ENCODE results near the gene ANKRD65.

ANKRD65 gene

DNA sequence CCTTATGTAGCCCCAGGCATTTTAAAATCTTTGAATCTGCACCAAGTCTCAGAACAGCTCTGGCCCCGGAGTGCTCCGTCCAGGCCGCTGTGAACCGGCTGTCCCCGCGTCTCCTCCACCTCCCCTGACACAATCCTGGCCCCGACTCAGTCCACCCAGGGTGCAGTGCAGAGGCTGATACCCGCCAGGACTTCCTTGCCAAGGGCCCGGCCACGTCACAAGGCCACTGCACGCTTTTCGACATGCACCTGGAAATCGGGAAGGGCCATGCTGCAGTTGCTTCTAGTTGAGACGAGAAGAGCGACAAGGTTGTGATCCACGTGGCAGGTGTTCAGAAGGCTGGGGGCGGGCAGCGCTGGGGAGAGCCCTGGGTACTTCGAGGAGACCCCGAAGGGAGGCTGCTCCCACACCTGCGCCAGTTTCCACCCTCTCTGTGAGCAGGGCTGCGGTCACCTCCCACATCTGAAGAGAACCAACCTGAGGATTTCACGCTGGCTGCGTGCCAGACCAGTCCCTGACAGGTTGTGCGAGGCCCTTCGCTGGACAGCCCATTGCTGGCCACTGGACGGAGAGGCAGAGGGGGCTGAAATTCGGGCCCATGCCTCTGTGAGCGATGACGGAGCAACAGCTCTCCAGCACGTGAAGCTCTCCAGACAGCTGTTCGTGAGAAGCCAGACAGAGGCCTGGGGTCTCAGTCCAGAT lies 21.1 kb upstream of the ANKRD65 start:
- FAIRE-seq (no peak), DNase-seq (ENCODE audit: low spot score) (no peak)

DNA sequence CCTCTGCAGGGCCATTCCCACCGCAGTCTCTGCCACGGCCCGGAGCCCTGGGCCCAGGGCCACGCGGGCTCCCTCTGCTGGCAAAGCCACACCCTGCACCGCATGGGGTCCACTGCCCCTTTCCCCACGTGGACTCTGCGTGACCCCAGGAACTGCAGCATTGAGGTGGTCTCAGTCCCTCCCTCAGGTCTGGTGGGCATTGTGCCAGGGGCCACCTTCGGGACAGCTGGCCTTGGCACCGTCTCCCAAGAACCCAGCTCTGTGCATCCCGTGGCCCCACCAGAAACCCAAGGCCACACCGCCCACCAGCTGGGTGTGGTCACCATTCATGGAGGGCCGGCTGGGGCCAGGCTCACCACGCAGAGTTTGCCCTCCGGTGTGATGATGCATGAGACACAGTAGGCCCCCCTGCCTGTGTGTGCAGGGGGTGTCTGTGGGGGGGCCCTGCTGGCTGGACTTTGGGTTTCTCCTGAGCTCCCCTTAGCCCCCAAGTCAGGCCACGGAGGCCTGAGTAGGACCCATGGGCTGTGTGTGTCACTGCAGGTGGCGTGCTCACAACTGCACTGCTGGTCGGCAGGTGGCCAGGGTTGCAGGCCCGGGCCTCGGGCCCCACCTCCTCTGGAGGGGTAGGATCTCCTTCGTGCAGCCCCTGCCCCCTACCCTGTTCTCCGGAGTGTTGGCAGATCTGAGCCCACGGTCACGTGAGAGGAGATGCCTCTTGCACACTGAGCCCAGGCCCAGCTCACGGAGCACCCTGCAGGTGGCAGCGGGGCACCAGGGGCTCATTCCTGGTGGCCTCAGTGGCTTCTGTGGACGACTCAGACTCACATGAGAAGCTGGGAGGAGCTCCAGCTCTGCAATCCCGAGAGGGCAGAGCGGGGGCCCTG lies 20.2 kb upstream of the ANKRD65 start:
- FAIRE-seq = no peak
- no peak for DNase-seq (ENCODE audit: low spot score)

- FAIRE-seq = no peak
- DNase-seq (ENCODE audit: low spot score) = no peak
These were observed 19.4 kb upstream of the ANKRD65 start for GRCh38 chr1:1440262-1441001.

- DNase-seq (ENCODE audit: low spot score) = no peak
- no peak for FAIRE-seq
These were observed 18.6 kb upstream of the ANKRD65 start for GRCh38 chr1:1439546-1440261.

GRCh38 chr1:1438531-1439381 lies 17.7 kb upstream of the ANKRD65 start:
- FAIRE-seq (no peak), DNase-seq (ENCODE audit: low spot score) (no peak)

GRCh38 chr1:1437904-1438376 lies 16.9 kb upstream of the ANKRD65 start:
- DNase-seq (ENCODE audit: low spot score) (peak; percentile 76), FAIRE-seq (peak; percentile 83)

- FAIRE-seq (no peak), DNase-seq (ENCODE audit: low spot score) (no peak)
These were observed 16.2 kb upstream of the ANKRD65 start for GRCh38 chr1:1437033-1437903.

DNA sequence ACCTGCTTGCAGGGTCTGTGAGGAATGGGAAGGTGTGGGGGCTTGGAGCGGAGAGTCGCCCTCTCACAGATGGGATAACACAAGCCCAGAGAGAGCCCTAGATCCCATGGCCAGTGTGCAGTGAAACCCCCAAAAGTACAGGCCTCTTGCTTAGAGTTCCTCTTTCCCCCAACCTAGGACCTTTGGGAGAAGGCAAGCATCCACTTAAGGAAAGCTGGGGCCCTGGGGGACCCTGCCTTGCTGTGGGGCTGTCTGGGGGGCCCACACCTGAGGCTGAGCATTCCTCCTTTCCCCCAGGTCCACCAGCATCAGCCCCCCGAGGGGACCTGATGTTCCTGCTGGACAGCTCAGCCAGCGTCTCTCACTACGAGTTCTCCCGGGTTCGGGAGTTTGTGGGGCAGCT lies 15.6 kb upstream of the ANKRD65 start:
- FAIRE-seq (no peak), DNase-seq (ENCODE audit: low spot score) (no peak)

GRCh38 chr1:1435911-1436629 lies 15.0 kb upstream of the ANKRD65 start:
- no peak for DNase-seq (ENCODE audit: low spot score)

DNA sequence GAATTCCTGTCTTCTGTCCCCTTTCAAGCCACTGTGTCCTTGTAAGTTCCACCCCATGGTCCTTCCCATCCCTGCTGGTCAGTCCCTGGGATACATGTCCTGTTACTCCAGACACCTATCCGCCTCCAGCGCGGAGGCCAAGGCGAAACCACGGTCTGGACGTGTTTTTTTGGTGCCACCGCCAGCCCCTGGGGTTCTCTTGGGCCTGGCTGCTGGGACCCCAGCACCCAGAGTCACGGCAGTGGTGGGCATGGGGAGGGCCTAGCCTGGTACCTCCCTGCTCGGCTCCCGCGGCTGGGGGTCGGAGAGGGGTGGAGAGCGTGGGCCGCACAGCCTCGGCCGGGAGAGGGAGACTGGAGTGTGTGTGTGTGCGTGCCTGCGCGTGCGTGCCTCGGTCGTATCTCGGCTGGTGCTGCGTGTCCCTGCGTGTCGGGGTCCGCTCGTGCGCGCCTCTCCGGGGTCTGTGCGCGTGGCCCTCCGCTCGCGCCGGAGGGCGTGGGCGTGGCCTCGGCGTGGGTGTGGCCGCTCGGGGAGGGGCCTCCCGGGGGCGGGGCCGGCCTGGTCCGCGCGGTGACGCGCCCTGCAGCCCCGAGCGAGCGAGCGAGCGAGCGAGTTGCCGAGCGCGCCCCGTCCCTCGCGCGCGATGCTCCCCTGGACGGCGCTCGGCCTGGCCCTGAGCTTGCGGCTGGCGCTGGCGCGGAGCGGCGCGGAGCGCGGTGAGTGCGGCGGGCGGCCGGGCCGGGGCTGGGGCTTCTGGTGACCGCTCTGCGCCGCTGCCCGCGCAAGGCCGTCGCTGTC lies 14.2 kb upstream of the ANKRD65 start, which contains the start of gene VWA1:
VWA1 (plus strand) TSS at position 585 of the 798 bp plus-strand sequence; CDS start at position 644, 59 bp downstream.
- no peak for DNase-seq (ENCODE audit: low spot score)
- FAIRE-seq = no peak

More at GRCh38 chr1:1435911-1436629, 15.0 kb upstream of the ANKRD65 start:
- no peak for FAIRE-seq

DNA sequence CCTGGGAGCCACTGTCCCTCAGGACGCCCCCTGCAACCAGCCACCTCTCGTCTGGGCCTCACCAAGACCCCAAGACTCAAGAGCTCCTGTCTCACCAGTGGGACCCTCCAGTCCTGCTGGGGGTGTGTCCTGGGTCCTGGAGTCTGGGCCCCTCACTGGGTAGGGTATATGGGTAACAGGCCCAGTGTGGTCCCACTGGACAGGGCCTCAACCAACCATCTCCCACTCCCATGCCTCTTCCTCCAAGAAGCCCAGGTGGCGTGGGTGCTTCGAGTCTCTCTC lies 13.7 kb upstream of the ANKRD65 start:
- DNase-seq (ENCODE audit: low spot score) (no peak), FAIRE-seq (no peak)

GRCh38 chr1:1434131-1434823 lies 13.2 kb upstream of the ANKRD65 start:
- no peak for DNase-seq (ENCODE audit: low spot score)
- FAIRE-seq = no peak

DNA sequence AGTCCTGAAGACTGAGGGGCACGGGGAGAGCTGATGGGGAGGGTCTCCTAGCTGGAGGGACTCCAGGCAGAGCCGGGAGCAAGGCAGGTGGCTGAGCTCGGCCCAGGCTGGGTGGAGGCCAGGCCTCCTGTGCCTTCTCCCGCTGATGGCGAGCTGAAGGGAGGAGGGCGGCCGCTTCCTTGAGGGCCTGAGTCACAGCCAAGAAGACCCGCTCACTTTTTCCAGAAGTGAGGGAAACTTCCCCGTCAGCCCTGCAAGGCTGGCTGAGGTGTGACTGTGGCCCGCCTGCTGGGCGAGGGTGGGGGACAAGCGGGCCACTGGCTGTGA lies 12.7 kb upstream of the ANKRD65 start:
- DNase-seq (ENCODE audit: low spot score) (no peak), FAIRE-seq (no peak)

DNA sequence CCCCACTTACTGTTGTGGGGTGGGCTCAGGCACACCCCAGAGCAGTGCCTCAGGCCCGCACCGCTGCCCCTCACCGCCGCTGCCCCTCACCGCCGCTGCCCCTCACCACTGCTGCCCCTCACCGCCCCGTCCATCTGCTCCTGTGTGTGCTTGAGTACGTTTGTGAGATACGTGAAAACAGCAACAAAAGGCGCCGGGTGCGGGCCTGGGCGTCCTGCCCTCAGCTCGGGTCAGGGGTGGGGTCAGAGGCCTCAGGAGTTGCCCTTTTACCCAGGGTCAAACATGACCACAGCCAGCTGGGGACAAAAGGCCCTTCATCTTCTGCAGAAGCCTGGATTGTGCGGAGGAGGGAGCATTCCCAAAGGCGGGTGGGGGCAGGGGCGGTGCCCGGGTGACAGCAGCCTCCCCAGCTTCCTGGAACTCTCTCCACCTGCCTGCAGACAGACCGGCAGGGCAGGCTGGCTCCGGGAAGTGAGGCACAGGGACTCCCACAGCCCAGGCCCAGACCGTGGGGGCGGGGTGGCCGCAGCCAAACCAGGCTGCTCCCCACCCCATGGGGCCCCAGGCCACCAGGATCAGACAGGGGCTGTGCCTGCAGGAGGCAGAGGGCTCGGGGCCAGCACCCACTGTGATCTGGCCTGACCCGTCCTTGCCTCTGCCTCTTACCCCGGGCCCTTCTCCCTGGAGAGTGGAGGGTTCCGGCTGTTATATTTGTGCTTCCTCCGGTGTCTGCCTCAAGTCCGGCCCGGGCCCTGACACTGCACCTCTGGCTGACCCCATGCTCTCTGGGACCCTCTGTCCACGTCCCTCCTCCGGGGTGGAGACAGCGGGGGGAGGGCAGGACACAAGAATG lies 12.1 kb upstream of the ANKRD65 start:
- DNase-seq (ENCODE audit: low spot score) (no peak), FAIRE-seq (no peak)

- no peak for FAIRE-seq
- DNase-seq (ENCODE audit: low spot score) = no peak
These were observed 11.3 kb upstream of the ANKRD65 start for GRCh38 chr1:1432274-1432950.

- FAIRE-seq (no peak), DNase-seq (ENCODE audit: low spot score) (no peak)
These were observed 10.8 kb upstream of the ANKRD65 start for GRCh38 chr1:1431845-1432273.
